Ecto neural progenitor cell (in vitro differentiated cells): Measurements from ENCODE around the gene SLC25A33.

Experiments
- DNase-seq: peaks from one replicate; pipeline ENCODE4 v3.0.0-alpha.2; 2018; ENCODE audit warnings: low spot score

The SLC25A33 gene

DNA sequence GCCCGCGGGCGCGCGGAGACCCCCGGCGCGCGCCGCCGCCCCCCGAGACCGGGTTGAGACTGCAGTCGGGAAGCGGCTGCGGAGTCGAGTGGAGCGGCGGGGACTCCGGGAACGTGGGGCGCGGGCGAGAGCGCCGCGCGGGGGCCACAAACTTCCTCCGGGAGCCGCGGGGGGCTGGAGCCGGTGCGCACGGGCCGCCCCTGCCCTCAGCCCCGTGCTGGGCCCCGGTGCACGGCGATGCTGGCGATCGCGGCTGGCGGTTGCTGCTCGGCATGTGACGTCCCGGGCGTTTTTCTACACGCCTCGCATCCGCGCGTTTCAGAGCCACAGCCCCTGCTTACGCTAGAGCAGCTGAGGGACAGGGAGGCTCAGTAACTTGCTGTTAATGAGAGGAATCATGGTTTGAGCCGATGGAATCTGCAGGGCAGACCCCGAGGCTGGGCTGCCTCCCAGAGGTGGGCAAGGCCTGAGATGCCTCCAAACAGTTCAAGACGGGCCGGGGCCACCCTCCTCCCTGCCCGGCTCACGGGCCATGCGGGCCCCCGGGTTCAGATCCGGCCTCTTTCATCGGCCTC is 50.0 kb downstream of the SLC25A33 start:
- no peak for DNase-seq

DNA sequence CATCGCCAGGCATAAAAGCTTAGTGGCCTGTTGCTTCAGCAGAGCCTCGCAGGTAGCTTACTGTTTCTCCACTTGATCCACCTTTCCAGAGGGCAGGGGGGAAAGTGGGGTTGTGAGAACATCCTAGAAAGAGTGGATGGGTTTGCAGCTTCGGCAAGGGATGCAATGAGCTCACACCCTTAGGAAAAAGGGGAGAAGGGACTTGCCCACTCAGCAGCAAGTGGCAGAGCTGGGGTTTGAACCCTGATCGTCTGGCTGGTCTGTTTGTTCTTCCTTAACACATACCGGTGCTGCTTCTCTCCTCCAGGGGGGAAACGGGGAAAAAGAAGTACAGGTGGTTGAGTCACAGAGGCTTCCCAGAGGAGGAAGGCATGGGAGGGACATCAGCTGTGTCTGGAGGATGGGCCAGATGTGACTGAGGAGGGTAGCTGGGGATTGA is 50.5 kb downstream of the SLC25A33 start:
- no peak for DNase-seq

DNA sequence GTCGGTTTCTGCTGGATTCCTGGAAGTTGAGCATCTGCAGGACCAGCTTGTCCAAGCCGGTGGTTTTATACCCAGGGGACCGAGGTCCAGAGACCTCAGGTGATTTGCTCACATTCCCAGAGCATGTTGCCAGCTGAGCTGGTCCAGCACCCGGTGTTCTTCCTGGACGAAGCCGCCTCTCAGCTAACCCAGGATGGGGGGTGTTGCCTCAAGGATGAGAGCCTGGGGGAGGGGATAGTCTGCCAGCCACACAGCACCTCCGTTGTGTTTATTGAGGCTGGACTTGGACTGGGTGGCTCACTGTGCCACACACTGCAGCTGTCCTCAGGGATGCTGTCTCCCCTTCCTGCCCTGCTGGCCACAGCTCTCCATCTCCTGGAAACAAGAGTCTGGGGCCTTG is 50.9 kb downstream of the SLC25A33 start:
- DNase-seq = no peak

DNA sequence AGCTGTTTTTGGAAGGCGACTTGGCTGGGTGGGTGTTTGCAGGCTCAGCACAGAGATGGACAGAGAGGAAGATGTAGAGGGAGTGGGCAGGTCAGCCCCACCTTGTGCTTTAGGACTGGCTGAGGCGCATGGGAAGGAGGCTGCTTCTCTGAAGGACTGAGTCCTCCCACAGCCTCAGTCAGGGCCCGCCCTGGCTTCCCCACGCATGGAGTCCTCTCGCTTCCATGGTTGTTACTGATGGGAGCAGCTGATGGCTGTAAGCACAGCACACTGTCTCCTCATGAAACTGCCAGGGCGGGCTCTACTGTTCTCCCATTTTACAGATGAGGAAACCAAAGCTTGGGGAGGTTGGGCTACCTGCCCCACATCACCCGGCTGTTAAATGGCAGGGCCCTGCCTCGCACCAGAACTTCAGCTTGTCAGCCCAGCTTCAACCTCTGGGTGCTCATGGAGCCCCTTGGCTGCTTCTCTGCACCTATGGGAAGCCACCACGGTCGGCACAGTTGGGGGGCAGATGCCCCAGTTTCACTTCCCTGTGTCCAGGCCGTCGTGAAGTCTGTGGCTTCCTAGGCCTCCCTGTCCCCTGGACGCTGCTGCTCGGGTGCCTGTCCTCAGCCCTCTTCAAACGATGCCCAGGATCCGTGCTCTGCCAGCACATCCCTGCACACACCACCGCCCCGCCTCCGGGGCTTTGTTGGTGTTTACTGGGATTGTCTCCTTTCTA is 51.8 kb downstream of the SLC25A33 start:
- no peak for DNase-seq

DNA sequence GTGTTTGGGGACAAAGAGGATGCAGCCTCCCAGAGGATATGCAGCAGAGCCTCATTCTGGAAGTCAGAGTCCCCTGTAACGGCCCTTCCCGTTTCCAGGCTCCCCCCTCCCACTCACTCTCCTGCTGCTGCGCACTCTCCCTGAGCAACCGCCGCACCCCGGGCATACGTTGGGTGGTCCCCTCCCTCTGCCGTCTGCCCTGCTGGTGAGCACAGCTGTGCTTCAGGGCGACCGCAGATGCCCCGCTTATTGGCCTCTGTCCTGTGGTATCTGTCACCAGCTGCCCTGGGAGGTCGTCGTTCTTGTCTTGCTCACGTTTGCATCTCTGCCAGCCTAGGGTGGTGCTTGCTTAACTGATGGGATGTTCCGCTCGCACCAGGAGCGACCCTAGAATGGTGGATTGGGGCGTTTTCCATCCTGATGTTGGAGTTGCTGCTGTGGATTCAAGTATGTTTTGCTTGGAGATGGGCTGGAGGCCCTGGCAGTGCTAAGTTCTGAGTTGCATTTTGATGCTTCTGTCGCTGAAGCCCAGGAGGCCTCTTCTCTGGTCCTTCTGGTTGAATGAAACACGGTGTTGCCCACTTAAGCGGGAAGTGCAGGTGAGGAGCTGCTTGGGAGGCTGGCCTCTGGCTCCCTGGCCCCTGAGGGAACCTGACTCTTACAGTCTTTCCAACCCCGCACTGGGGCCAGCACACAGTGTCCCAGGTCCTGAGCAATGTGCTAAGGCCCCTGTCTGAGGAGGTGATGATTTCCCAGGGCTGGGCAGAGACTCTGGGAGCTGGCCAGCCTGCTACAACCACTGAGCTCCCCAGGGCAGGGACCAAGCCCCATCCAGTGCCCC is 52.6 kb downstream of the SLC25A33 start:
- DNase-seq = no peak

DNA sequence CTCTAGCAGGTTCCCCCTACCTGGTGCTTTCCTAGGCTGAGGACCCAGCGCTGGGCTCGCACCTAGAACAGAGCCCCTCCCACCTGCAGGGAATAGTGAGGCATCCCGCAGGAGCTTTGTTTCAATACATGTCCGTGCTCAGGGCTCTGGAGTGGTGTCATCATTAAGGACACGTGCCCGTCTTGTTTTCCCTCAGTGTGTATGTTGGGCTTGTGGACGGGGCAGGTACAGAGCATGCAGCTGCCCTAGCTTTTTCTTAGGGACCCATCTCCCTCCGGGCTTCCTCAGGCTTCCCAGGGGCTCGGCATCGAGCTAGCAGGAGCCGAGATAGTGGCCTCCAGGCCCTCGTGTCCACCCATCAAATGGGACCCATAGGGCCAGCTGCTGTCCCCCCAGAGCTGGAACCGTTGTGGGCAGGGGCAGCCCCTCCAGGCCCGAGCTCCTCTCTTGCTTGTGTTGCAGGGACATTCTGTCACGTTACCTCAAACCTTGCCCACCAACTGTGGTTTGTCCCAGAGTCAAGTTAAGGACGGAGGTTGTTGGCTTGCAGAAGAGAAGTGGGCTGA is 53.3 kb downstream of the SLC25A33 start:
- DNase-seq = no peak

DNA sequence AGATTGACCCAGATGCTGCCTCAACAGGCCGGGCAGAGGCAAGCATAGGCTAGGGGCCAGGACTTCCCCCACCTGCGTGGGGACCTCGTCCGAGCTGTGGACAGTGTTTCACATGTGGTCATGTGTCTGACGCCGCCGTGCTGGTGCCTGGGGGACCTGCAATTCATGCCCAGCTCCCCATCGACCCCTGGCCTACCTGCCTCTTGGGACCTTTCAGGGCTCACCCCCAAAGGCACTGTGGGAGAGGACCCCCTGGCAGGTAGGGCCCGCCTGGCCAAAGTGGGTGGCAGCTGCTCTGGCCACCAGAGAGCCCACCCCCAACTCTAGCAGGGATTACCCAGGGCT is 53.9 kb downstream of the SLC25A33 start:
- no peak for DNase-seq

DNA sequence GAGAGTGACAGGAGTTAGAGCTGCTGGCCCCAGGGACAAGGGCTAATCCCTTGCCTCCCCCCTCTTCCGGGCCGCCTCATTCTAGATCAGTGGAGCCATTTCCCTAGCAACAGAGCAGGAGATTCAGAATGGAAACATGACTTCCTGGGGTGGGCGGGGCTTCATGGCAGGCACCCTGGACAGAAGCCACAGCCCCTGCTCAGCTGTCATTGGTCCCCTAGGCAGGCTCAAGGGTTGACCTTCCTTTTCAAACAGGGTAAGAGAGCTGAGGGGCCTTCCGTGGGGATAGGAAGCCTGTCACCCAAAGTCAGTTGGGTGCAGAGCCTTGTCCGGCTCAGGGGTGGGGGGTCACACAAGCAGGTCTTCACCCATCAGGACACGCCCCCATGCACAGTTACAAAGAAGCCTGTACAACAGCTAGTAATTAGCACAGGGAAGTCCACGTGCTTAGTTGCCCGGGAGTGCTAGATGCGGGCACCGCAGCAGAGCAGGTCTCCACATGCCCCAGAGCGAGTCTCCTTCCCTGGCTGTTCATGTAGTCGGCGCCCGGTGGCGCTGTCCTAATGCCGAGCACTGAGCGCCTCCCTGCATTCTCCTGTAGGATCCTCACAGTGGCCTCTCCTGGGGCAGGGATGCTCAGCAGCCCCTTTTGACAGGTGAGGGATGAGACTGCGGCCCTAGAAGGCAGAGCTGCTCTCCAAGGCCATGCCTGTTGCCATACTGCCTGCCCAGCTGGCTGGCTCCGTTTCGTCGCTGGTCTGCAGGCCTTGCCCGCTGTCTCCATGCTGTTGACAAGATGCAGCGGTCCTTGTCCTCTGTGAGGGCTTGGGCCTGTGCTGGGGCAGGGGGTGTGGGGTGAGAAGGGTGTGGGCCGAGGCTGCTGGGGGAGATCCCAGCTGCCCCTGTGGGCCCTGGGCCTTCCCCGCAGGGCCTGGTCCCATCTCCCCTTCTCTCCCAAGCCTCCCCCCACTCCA is 54.5 kb downstream of the SLC25A33 start:
- DNase-seq = peak; percentile 93

DNA sequence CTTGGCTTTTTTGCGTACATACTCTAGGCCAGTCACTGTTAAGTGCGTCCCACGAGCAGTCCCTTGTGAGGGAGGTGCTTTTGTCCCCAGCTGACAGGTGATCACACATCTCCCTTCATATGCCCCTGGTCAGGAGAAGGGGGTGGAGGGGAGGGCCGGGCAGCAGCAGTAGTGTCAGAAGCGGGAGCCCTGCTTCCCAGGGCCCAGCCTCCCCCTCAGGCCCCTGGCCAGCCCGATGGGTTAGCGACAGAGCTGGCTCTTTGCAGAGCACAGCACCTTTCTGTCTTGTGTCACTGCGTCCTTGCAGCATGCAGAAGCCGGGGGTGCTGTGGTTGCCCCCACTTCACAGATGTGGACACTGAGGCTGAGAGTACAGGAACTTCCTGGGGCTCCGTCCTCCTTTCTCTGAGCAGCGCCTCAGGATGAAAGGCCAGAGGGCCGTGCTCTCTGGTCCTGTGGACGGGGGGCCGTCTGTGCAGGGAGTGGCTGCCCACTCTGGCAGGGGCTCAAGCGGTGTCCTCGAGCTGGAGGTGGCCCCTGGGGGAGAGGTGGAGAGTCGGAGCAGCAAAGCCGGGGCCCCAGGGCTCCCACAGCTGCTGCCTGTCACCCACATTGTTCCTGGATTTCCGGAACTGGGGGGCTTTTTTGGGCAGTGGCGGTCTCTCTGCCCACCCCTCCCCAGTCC is 55.3 kb downstream of the SLC25A33 start:
- DNase-seq = no peak

DNA sequence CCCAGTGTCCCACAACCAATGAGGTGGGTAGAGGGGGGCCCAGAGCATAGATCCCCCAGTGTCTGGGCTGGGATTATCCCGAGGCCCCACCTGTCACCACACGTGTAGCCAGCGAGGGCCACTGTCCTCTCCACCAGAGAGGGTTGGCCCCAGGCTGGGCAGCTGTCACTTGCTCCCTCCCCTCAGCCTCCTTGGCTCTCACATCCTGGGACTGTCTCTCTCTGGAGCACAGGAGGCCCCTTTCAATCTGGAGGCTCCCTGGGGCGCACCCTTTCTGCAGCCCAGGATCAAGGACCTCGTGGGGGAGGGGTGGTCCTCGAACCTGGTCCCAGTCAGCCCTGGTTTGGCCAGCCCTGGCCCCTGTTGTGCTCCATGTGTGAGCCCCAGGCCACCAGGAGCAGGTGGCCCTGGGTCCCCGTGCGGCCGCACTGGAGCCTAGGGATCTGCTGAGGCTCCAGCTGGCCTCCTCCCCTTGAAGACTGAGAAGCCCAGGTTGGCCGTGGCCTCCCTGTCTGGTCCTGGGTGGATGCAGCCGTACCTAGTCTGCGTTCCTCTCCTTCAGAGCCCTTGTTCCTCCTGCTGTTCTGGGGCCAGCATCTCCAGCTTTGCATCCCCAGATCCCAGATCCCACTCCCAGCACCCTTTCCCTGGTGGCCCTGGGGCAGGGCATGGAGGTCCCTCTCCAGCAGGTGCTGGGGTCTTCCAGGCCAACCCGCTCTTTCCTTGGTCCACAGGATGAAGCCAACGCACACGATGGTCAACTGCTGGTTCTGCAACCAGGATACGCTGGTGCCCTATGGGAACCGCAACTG is 56.1 kb downstream of the SLC25A33 start:
- DNase-seq = no peak

DNA sequence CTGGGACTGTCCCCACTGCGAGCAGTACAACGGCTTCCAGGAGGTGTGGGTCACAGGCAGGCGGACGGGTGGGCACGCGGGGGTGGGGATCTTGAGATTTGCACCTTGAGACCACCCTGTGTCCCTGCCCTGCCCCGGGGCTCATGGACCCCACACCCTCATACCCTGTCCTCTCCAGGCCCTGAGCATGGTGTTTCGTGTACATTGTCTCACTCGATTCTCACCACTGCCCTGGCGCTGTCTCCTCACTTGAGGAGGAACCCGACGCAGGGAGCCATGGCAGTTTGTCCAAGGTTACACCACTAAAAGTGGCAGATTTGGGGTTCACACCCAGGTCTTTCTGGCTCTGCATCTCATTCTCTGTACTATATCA is 56.7 kb downstream of the SLC25A33 start:
- no peak for DNase-seq

DNA sequence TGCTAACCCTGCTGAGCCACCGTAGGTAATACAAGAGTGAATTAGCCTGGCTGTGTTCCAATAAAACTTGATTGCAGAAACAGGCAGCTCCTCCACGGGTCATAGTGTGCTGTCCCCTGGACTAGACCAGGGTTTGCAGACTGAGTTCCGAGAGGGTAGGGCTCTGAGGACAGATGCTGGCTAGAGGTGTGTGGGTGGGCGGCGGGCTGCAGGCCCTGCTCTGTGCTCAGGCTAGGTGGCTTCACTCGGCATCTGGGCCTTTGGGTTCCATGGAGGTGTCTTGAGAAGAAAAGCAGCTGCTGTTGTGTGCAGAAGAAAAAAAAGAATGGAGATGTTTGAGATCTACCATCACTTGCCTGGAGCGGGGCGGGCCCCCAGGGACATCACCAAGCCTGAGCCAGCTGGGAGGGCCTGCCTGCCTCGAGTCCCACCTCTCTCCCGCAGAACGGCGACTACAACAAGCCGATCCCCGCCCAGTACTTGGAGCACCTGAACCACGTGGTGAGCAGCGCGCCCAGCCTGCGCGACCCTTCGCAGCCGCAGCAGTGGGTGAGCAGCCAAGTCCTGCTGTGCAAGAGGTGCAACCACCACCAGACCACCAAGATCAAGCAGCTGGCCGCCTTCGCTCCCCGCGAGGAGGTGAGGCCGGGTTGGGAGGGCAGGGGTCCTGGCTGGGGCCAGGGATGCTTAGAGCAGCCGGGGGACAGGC is 57.3 kb downstream of the SLC25A33 start:
- no peak for DNase-seq

DNA sequence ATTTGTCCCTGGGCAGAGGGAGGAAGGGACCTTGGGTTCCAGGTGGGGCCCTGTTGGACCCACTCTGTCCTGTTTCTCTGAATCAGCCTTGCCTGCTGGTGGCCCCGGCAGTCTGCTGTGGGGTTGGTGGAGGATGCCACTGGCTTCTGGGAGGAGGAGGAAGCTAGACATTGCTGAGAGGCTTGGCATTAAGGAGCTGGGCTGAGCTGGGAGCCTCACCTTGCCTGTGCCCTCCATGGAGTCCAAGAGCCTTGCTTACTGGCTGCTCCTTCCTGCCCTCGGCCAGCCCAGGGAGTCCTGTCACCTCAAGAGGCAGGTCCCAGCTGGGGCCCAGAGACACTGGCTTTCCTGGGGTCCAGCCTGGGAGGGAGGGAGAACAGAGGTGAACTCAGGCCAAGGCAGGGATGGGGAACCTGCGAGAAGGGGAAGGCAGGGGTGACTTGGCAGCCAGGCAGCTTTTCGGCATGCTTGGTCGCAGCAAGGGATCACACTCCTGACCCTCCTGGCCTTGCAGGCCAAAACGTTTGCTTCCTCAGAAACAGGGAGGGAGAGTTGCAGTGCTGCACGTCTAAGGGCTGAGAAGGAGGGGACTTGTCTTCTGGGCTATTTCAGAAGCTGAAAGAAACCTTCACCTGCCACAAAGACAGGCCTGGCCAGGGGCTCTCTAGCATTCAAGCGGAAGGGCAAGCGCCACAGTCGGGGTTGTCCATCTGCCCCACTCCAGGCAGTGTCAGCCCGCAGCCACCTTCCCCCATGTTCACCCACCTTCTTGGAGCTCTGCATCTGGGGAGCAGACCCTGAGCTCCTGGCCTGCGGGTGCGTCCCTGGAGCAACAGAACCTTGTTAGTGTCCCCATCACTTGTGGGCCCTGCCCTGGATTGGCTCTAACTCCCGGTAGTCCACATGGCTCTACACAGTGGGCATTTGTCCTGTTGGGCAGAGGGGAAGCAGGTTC is 58.4 kb downstream of the SLC25A33 start:
- no peak for DNase-seq

DNA sequence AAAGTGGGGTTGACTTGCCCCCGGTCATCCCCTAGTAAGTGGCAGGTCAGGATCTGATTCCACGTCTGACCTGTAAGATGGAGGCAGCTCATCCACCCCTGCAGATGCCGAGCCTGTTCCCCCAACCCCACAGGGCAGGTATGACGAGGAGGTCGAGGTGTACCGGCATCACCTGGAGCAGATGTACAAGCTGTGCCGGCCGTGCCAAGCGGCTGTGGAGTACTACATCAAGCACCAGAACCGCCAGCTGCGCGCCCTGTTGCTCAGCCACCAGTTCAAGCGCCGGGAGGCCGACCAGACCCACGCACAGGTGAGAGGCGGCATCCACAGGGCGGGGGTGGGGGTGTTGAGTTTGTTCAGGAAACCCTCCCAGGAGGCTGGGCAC is 59.0 kb downstream of the SLC25A33 start:
- DNase-seq = no peak

DNA sequence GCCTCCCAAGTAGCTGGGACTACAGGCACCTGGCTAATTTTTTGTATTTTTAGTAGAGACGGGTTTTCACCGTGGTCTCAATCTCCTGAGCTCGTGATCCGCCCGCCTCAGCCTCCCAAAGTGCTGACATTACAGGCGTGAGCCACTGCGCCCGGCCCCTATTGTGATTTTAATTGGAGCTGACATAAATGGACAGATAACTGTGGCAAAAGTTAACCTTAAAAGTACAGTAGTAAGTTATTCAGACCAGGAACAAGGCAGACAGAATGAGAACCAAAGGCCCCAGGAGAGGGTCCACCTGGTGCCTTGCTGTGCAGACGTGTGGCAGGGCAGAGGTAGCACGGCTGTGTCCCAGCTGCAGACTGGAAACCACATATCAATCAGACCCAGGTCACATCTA is 60.5 kb downstream of the SLC25A33 start:
- DNase-seq = no peak

DNA sequence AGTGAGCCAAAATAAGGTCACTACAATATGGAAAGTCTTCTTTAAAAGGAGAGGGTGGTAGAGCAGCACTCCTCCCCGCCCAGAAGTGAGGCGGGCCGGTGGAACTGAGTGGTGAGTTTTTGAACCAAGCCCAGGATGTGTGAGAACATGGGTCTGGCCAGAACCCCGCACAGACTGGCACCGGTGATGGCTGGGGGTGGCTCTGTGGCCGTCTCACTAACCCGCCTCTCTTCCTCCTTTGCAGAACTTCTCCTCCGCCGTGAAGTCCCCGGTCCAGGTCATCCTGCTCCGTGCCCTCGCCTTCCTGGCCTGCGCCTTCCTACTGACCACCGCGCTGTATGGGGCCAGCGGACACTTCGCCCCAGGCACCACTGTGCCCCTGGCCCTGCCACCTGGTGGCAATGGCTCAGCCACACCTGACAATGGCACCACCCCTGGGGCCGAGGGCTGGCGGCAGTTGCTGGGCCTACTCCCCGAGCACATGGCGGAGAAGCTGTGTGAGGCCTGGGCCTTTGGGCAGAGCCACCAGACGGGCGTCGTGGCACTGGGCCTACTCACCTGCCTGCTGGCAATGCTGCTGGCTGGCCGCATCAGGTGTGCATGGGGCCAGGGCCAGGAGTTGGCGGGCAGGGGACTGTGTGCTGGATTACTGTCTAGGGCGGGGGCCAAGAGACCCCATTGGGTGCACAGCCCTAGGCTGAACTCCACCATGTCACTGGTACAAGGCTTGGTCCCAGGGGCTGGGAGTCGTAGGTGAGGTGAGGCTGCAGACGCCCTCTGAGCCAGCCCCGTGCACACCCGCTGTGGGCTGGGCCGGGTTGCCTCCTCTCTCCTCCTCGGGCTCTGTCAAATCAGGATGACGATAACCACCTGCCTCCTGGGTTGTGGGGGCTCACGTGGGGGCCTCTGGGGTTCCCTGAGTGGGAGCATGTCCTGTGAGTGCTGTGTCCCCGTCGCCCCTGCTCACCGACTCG is 61.9 kb downstream of the SLC25A33 start:
- DNase-seq = no peak
